ENCODE data around the gene VWF. TPM values are rescaled to one million over a fixed set of nuclear protein-coding genes. Genes with fewer than 3 reads are reported as not detected.

VWF gene
- 0.20 and 0.22 TPM in 2 replicates for total RNA-seq (2016; rRNA removed; fragmentation: Illumina TruSeq; extraction: Trizol)
- total RNA-seq (2016; cell fraction: cytosol; rRNA removed; fragmentation: Illumina TruSeq; extraction: Trizol; ENCODE audit: low read depth) = not detected in 2 replicates
- 0.15 and 0.28 TPM in 2 replicates for total RNA-seq (2016; cell fraction: insoluble cytoplasmic fraction; rRNA removed; fragmentation: Illumina TruSeq; extraction: Trizol)
- 0.03 and 0.15 TPM in 2 replicates for total RNA-seq (2016; cell fraction: membrane; rRNA removed; fragmentation: Illumina TruSeq; extraction: Trizol)
- 0.12 and 0.19 TPM in 2 replicates for total RNA-seq (2016; cell fraction: nucleus; rRNA removed; fragmentation: Illumina TruSeq; extraction: Trizol)
- polyA plus RNA-seq (2011; rRNA removed) = 0.25 and 0.63 TPM in 2 replicates
- 0.27 and 0.51 TPM in 2 replicates for polyA plus RNA-seq (2011; cell fraction: cytosol; rRNA removed)
- 0.79 and 2.1 TPM in 2 replicates for polyA plus RNA-seq (2011; cell fraction: nucleus; rRNA removed)
- 0.89 and 2.0 TPM in 2 replicates for polyA plus RNA-seq (2012)
- 0.08 TPM in 1 of 2 replicates, not detected in the other for polyA plus RNA-seq (2016; cell fraction: cytosol; fragmentation: Illumina TruSeq; extraction: Trizol; ENCODE audit: low read depth)
- 0.23 and 0.40 TPM in 2 replicates for polyA plus RNA-seq (2016; cell fraction: insoluble cytoplasmic fraction; fragmentation: Illumina TruSeq; extraction: Trizol; ENCODE audit: low read depth)
- not detected in 2 replicates for polyA plus RNA-seq (2016; cell fraction: membrane; fragmentation: Illumina TruSeq; extraction: Trizol; ENCODE audit: low read depth)
- 0.08 and 0.84 TPM in 2 replicates for polyA plus RNA-seq (2016; cell fraction: nucleus; fragmentation: Illumina TruSeq; extraction: Trizol; ENCODE audit: insufficient read depth, low read depth)
- 0.21 and 3.2 TPM in 2 replicates for polyA minus RNA-seq (2011; rRNA and poly(A)+ RNA removed; ENCODE audit: low replicate concordance)
- polyA minus RNA-seq (2011; cell fraction: cytosol; rRNA and poly(A)+ RNA removed) = 0.26 and 0.89 TPM in 2 replicates
- 1.5 and 2.4 TPM in 2 replicates for polyA minus RNA-seq (2011; cell fraction: nucleus; rRNA and poly(A)+ RNA removed)
- percentile 19 among the genes with signal in this experiment for Bru-seq, nascent RNA
- percentile 17 among the genes with signal in this experiment for BruChase-seq, experiment 1, labeled RNA remaining after a 6-hour chase
- percentile 19 among the genes with signal in this experiment for BruChase-seq, experiment 2, labeled RNA remaining after a 2-hour chase
- long read RNA-seq, experiment 1 = 0 reads
- long read RNA-seq, experiment 2, partial matches to known transcripts = 0 of 2 reads
- long read RNA-seq, experiment 2, other reads (novel, unspliced or antisense) = 2 of 2 reads

- 29% methylated on average over 2 of the region's 5 CpGs for WGBS (ENCODE audit: low lambda C conversion rate)
- no peak within 1 kb of the TSS for H3K4me2 ChIP-seq (ENCODE audit: low read depth, low read length)
These were observed at the start of gene VWF for GRCh38 chr12:6124411-6125309. Gene VWF (minus strand): TSS chr12:6124670. CDS start chr12:6123196, 1,474 bp downstream.

More at GRCh38 chr12:6124411-6125309, at the start of gene VWF:
- CTCF ChIA-PET (ENCODE audit: low intra/inter-chr PET ratio, low total read pairs) = no interaction called here
- no peaks in the 10 kb centered on the region for H3K9me3 ChIP-seq (ENCODE audit: low read length)
- no peaks in the 10 kb centered on the region for H4K20me1 ChIP-seq (ENCODE audit: insufficient read depth, low read length)
- intact Hi-C loops (cut with micrococcal nuclease; ENCODE audit: unreplicated experiment) (no loop called here), in situ Hi-C loops (cut with HindIII; ENCODE audit: extremely low pct_ligation_motif_present, low pct_unique_long_range_greater_than_20kb) (no loop called here)
- no peak within 1 kb of the TSS for H2AFZ ChIP-seq (ENCODE audit: low read length)
- no peak within 1 kb of the TSS for H3K9ac ChIP-seq (ENCODE audit: insufficient read depth, low read depth, low read length)
- H3K36me3 ChIP-seq (replicated peaks in 1 of 2; ENCODE audit: control insufficient read depth in 1 of 2, insufficient read depth in 2 of 2, low read length in 2 of 2) = no peaks in the 10 kb centered on the region
- H3K4me3 ChIP-seq (replicated peaks in 1 of 3; ENCODE audit: insufficient read depth in 1 of 3, low read depth in 2 of 3, low read length in 3 of 3) = no peak within 1 kb of the TSS
- no peak for DNase-seq (ENCODE audit: low spot score)
- TF ChIP-seq ONECUT2 (CRISPR knock-in tag; IDR thresholded peaks at IDR 0.05) = no peak
- no peak for TF ChIP-seq SOX13 (IDR thresholded peaks at IDR 0.05)
- TF ChIP-seq SOX13 (CRISPR knock-in tag; conservative IDR thresholded peaks at IDR 0.05 in 1 of 2, IDR thresholded peaks at IDR 0.05 in 1 of 2) = no peak
- TF ChIP-seq ZNF597 (CRISPR knock-in tag; IDR thresholded peaks at IDR 0.05) = no peak
- no peak for TF ChIP-seq RFXANK (CRISPR knock-in tag; IDR thresholded peaks at IDR 0.05)
- TF ChIP-seq ARNT2 (CRISPR knock-in tag; IDR thresholded peaks at IDR 0.05; ENCODE audit: low read depth) = no peak
- no peak for TF ChIP-seq CBX1 (IDR thresholded peaks at IDR 0.05; ENCODE audit: low read depth)
- H3K4me1 ChIP-seq (ENCODE audit: insufficient read depth, low read length) = no peaks in the 10 kb centered on the region
- H3K79me2 ChIP-seq (ENCODE audit: insufficient read depth, low read length) = no peaks in the 10 kb centered on the region
- H3K27ac ChIP-seq (ENCODE audit: extremely low read length, insufficient read depth, low read length) = no peak within 1 kb of the TSS
- BruUV-seq (replicated peaks) = no TSS peak
- no peak for ATAC-seq
- FAIRE-seq = no peak
- peaks cover 1 to 36% of the 10 kb centered on the region in 2 experiments; a peak in 4 of 5 replicates for H3K27me3 ChIP-seq (ENCODE audit: control insufficient read depth in 1 of 2, insufficient read depth in 2 of 2, low read length in 2 of 2)
- POLR2A ChIA-PET = no interaction called here

Measured in HepG2 (cell line).